ENCODE results near the gene RUNX1.

The RUNX1 gene

DNA sequence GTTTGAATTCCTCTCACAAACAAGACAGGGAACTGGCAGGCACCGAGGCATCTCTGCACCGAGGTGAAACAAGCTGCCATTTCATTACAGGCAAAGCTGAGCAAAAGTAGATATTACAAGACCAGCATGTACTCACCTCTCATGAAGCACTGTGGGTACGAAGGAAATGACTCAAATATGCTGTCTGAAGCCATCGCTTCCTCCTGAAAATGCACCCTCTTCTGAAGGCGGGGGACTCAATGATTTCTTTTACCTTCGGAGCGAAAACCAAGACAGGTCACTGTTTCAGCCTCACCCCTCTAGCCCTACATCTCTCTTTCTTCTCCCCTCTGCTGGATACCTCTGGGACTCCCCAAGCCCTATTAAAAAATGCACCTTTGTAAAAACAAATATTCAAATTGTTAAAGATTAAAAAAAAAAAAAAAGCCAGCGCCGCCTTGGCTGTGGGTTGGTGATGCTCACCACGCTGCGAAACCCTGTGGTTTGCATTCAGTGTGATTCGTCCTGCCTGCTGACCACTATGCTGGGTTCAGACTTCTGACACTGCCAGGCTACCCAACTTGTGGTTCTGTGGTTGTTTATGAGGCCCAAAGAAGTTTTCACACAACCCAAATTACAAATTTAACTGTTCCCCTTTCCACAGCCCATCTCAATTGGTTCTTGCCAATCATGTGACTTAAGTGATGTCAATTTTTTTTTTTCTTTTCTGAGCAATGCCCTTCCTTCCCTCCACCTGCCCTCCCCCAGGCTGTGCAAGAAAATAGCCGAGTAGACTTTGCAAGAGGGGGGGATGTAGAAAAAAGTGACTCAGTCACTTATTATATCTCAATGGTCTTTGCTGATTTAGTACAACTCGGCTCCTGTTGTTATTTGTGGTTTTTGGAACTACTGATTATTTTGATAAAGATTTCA lies at the start of gene RUNX1:
Gene RUNX1 (minus strand): TSS at position 597 of the 912 bp plus-strand sequence.
- no peak for DNase-seq

- no peak for DNase-seq
These were observed 48.4 kb upstream of the RUNX1 start for GRCh38 chr21:35097525-35097924.

- no peak for DNase-seq
These were observed 47.9 kb upstream of the RUNX1 start for GRCh38 chr21:35096959-35097358.

DNA sequence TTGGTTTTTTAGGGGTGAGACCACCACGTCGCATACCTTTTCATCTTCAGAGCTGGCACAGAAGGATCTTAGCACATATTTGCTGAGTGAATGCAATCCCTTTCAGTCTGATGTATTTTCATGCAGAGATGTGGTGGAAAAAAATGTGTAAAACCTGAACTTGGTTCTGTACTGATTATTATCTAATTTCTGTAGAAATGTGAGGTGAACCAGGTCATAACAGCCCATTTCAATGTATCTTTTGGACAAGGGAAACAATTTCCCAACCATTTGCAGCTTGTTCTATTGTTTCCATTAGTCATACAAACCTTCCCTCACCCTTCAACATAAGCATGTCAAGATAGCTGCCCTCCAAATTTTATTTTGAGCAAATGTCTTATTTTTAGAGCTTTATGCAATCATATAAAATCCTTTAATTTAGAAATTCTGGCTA lies 46.8 kb upstream of the RUNX1 start:
- no peak for DNase-seq

DNA sequence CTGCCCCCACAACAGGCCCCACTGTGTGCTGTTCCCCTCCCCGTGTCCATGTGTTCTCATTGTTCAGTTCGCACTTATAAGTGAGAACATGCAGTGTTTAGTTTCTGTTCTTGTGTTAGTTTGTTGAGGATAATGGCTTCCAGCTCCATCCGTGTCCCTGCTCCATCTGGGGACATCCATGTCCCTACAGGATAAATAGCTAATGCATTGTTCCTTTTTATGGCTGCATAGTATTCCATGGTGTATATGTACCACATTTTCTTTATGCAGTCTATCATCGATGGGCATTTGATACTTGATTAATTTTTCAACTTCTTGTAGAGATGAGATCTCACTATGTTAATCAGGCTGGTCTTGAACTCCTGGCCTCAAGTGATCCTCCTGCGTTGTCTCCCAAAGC lies 44.4 kb upstream of the RUNX1 start:
- DNase-seq, result no peak

DNA sequence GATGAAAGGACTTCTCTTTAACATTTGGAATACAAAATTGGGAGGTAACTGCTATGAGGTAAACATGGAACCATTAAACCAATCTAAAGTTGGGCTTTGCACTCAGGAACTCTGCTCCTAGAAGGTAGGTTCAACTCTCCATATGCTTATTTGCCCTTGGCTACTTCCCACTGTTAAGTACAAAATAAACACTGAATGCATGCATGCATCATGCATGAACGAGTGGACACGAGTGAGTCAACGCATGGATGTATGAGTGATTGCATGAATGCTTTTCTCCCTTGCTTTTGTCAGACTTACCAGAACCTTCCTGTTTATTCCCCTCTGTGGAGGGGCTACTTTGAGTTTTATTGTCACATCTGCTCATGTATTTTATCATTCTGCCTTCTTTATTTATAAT lies 42.4 kb upstream of the RUNX1 start:
- DNase-seq, result no peak

DNA sequence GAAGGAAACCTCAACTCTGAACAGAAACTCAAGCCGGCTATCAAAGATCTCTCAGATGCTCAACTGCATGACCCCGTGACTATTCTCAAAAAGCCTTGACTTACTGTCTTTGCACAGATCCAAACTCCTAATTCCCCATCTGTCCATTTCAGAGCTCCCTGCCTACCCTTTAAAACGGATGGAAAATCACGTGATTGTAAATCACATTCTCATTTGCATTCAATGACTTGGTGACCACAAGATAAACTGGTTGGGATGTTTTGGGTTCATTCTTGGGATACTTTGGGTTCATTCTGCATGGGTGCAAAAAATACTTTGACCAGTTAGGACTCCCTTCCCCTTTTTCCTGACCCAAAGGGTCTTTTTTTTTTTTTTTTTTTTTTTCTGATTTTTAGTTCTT lies 41.3 kb upstream of the RUNX1 start:
- DNase-seq, result no peak

DNA sequence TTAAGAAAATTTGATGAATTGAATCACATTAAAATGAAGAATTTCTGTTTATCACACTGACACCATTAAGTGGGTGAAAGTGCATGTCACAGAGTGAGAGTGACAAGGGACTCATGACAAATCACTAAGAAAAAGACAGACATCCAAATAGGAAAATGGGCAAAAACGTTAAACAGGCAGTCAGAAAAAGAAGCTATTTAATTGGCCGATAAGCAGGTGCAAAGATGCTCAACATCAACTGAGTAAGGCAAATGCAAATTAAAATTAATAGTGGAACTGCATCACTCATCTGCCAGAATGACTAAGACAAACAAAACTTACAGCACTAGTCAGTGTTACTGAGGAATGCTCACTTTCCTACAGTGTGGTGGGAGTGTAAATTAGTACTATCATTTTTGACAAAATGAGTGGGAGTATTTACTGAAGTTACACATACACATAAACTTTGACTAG lies 39.2 kb upstream of the RUNX1 start:
- no peak for DNase-seq

GRCh38 chr21:35086357-35086756 lies 37.3 kb upstream of the RUNX1 start:
- DNase-seq, result no peak

DNA sequence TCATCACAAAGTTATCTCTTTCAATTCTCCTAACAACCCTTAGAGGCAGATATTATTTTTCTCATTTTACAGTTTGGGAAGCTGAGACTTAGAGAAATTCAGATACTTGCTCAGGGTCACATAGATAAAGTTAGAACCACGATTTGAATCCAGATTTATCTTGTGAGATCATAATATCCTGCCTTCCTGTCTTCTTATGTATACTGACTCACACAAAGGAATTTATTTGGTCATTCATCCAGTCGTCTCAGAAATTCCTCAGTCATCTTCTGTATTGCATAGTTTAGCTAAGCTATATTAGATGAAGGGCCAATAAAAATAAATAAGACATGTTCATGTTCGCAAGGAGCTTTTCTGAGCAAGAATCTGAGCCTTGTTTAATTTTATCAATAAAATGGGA lies 35.8 kb upstream of the RUNX1 start:
- no peak for DNase-seq

GRCh38 chr21:35083246-35083645 lies 34.1 kb upstream of the RUNX1 start:
- DNase-seq, result no peak

- DNase-seq, result no peak
These were observed 32.8 kb upstream of the RUNX1 start for GRCh38 chr21:35081861-35082260.

GRCh38 chr21:35079181-35079580 lies 30.1 kb upstream of the RUNX1 start:
- DNase-seq, result no peak

DNA sequence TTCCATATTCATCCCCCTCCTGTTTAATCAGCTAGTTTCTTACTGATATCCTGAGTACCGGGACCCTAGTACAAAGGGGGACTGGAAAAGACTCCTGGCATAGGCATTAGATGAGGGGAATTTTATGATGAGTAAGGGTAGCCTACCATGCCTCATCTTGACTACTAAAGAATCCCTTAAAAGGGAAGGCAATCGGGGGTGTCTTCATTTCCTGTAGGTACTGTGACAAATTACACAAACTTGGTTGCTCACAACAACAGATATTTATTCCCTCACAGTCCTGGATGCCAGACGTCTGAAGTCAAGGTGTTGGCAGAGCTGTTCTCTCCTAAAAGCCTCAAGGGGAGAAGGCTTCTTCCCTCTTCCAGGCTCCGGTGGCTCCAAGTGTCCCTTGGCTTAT lies 28.9 kb upstream of the RUNX1 start:
- DNase-seq, result no peak

DNA sequence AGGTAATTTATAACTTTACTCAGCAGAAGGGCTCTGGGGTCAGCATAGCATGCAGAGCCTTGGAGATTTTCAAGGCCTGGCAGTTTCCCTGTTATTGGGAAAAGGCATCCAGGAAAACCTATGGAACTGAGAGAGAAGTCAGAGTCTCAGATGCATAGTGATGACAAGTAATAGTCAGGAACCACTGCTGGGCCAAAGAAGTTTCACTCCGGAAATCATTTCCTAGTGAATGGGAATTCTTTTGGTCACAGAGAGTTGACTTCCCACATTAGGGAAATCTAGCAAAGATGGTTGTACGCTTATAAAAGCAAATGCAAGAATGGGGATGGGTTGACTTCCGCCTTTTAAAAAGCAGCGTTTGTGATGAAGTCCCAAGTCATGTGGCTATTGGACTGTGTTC lies 28.4 kb upstream of the RUNX1 start:
- DNase-seq, result no peak

DNA sequence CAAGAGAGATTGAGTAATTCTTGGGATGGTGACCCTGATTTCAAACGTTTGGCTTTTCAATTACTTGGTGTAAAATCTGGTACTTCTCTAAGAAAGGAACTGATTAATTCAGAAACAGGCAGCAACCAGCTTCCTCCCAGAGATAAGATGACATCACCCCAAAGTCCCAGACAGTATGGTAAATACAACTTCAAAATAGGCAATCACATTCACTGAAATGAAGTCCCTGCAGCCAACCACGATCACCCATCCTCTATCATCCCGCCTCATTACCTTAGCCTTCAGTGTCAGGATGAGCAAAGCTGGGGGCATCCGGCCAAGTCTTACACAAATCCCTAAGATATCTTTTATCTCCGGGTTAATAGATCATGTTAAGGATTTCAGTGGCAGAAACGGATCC lies 26.4 kb upstream of the RUNX1 start:
- no peak for DNase-seq

DNA sequence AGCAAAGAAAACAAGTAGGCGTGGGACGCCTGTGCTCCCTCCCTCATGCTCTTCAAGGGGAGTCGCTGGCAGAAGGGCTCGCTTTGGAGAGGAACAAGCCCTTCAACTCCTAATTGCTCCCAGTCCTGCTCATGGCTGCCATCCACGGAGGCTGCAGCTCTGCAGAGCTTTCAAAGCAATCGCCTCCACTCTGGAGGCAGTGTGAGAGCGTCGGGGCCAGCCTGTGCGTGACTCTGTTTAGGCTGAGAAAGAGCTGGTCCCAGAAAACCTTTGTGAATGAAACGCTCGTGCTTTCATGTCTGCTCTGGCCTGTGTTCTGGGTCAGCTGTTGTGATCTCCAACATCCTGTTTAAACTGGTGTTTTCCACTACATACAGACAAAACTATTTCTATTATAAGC lies 23.9 kb upstream of the RUNX1 start:
- DNase-seq, result no peak

DNA sequence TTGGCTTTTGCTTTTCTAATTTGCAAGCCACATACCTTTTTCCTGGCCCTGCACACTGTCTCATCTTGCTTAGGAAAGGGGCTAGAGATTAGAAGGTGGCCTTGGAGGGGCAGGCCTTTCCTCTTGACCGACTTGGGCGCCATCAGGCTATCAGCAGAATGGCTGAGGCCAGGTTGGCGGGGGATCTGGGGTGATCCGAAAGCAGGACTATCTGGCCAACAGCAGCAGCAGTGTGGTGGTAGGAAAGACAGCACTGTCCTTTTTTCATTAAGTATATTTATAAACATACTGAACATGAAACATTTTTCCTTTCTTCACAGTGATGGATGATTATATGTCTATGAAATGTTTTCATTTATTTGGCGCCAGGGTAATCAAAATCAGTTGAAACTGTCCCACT lies 23.5 kb upstream of the RUNX1 start:
- DNase-seq, result no peak

- no peak for DNase-seq
These were observed 22.2 kb upstream of the RUNX1 start for GRCh38 chr21:35071347-35071746.

DNA sequence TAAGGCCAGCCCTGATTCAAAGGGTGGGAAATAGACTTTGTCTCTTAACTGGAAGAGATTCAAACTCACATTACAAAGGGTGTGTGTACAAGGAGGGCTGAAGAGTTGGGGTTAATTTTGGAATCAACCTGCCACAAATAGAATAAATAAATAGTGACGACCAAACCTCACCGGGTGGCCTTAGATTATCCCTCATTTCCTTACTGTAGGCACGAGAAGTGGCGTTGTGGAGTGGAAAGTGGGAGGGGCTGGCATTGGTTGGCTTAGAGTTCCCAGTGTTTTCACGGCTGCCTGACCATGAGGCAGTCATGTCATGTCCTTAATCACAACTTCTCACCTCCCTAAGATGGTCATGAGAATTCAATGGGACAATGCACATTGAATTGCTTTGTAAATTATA lies 21.3 kb upstream of the RUNX1 start:
- no peak for DNase-seq

DNA sequence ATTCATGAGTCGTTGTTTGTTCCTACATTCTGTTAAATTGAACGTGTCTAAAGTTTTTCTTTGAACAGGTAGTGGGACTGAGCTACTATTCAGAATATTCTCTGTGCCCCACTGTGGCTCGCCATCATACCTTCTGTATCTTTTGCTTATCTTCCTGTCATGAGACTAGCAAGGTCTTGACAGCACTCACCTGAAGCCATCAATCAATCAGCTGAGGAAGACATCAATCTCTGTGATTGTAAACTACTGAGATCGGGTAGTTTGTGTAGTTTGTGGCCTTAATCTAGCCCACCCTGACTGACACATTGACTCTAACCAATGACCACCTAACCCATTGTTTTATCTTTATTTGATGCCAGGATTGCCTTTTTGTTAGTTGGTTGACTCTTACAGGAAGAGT lies 17.7 kb upstream of the RUNX1 start:
- DNase-seq, result no peak

- DNase-seq, result no peak
These were observed 14.5 kb upstream of the RUNX1 start for GRCh38 chr21:35063428-35064172.

- DNase-seq, result no peak
These were observed 12.9 kb upstream of the RUNX1 start for GRCh38 chr21:35062016-35062415.

DNA sequence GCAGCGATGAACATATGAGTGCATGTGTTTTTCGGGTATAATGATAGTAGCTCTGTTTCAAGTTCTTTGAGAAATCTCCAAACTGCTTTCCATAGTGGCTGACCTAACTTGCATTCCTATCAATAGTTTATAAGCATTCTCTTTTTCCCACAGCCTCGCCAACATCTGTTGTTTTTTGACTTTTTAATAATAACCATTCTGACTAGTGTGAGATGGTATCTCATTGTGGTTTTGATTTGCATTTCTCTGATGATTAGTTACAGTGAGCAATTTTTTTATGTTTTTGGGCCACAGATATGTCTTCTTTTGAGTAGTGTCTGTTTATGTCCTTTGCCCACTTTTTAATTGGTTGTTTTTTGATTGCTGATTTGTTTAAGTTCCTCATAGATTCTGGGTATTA lies 10.6 kb upstream of the RUNX1 start:
- no peak for DNase-seq
